Mammary epithelial cell (primary cell): ENCODE measurements around the gene TRIM47.

ENCODE experiments used
- CTCF ChIP-seq, 2 donors: IDR thresholded peaks in 1 of 2; conservative IDR thresholded peaks in 1 of 2; 2 replicates each; pipeline ENCODE4 v1.5.1; 2011 to 2012; ENCODE audit warnings: inconsistent platforms in 2 of 2, low read length in 2 of 2, mild to moderate bottlenecking in 2 of 2, control low read depth in 1 of 2, low read depth in 1 of 2; ENCODE audit not compliant: insufficient read depth in 1 of 2; ENCODE audit errors: extremely low read depth in 1 of 2
- EZH2 ChIP-seq: IDR thresholded peaks from 2 replicates; pipeline ENCODE4 v1.6.1; 2012; ENCODE audit warnings: low read length, inconsistent platforms, borderline replicate concordance

DNA sequence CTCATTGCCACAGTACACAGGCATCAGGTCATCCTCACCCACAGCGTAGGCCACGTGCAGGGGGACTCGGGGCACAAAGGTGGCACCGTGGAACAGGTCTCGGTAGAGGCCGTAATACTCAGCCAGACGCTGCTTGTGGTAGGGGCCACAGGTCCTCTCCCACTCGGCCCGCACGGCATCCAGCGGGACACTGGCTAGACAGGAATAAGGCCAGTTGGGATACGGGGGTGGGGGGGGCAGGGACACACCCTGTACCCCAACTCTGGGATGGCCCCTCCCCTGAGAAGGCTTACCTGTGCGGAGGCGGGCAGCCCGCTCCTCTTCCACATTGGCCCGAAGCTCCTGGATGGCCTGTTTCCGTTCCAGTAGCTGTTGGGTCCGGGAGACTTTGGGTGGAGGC is 23.3 kb upstream of the TRIM47 start:
- TF ChIP-seq CTCF (conservative IDR thresholded peaks at IDR 0.05 in 1 of 2, IDR thresholded peaks at IDR 0.05 in 1 of 2; ENCODE audit: extremely low read depth in 1 of 2, insufficient read depth in 1 of 2, low read depth in 1 of 2, low read length in 2 of 2), result no peak
- no peak for TF ChIP-seq EZH2
